Peyer's patch (tissue), 4 donors: ENCODE measurements around the gene SMG7.

Experiments used
- CTCF ChIP-seq, 6 experiments: fragments of 450-650 bp in 4 of 6; fragments of 200-600 bp in 2 of 6; sonication (generic) in 1 of 6; IDR thresholded peaks; one replicate each; pipeline ENCODE4 v1.5.1; 2017 to 2019; ENCODE audit warnings: antibody characterized with exemption in 6 of 6, mild to moderate bottlenecking in 3 of 6, moderate library complexity in 1 of 6
- POLR2A ChIP-seq, 2 donors: fragments of 450-650 bp; IDR thresholded peaks; one replicate each; pipeline ENCODE4 v1.5.1; 2017; ENCODE audit warnings: antibody characterized with exemption in 2 of 2, mild to moderate bottlenecking in 2 of 2, moderate library complexity in 2 of 2

GRCh38 chr1:183554577-183554976 is 82.3 kb downstream of the SMG7 start:
- no peak for TF ChIP-seq CTCF (IDR thresholded peaks at IDR 0.05)
- TF ChIP-seq POLR2A (IDR thresholded peaks at IDR 0.05), result no peak
